Fibroblast of lung (primary cell): ENCODE measurements around the gene C6orf118.

ENCODE experiments used
- EZH2 ChIP-seq: IDR thresholded peaks from 2 replicates; pipeline ENCODE4 v1.5.1; 2012; ENCODE audit warnings: low read length, control low read depth, mild to moderate bottlenecking; ENCODE audit errors: missing control alignments
- TF ChIP-seq, protein P1 (sequence below), 2 donors: IDR thresholded peaks in 1 of 2; conservative IDR thresholded peaks in 1 of 2; 1 replicate in 1 of 2; 2 replicates in 1 of 2; pipeline ENCODE4 v1.5.1; 2011 to 2012; ENCODE audit warnings: low read length in 2 of 2, control low read depth in 1 of 2, inconsistent platforms in 1 of 2, low read depth in 1 of 2, mild to moderate bottlenecking in 1 of 2

DNA sequence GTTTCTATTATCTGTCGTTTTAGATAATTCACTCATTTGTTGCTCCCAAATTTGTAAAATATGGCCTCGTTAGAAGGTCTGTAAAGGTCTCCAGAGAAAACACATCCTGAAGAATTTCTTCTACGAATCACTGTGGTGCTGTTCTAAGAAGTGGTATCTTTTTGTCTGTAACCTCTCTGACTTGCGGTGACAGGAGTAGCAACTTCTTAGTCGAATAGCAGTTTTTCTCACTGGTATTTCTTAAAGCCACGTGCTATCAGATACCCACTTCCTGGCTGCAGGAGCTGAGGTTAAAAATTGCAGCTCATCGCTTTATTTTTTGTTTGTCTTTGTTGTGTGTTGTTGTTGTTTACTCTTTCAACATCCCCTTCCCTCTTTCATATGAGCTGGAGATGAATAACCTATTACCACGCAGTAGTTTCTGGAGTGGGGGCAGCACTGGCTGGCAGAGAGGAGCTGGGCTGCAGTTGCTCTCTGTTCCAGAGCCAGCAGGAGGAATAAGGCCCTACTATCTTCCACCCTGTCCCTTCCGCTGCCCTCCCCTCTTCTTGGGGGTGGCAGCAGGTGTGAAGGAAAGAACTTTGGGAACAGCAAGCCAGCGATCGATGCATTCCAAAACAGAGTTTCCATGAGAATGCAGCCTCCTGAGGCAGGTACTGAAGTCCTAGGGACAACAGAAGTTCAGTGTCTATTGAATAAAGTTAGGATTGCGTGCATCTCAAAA is 64.7 kb downstream of the C6orf118 start:
- TF ChIP-seq, protein P1, sequence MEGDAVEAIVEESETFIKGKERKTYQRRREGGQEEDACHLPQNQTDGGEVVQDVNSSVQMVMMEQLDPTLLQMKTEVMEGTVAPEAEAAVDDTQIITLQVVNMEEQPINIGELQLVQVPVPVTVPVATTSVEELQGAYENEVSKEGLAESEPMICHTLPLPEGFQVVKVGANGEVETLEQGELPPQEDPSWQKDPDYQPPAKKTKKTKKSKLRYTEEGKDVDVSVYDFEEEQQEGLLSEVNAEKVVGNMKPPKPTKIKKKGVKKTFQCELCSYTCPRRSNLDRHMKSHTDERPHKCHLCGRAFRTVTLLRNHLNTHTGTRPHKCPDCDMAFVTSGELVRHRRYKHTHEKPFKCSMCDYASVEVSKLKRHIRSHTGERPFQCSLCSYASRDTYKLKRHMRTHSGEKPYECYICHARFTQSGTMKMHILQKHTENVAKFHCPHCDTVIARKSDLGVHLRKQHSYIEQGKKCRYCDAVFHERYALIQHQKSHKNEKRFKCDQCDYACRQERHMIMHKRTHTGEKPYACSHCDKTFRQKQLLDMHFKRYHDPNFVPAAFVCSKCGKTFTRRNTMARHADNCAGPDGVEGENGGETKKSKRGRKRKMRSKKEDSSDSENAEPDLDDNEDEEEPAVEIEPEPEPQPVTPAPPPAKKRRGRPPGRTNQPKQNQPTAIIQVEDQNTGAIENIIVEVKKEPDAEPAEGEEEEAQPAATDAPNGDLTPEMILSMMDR (conservative IDR thresholded peaks at IDR 0.05 in 1 of 2, IDR thresholded peaks at IDR 0.05 in 1 of 2; ENCODE audit: low read depth in 1 of 2, low read length in 2 of 2) = no peak
- no peak for TF ChIP-seq EZH2
